Activated effector memory CD4-positive, alpha-beta T cell treated with Interleukin-2 at 50 U/mL for 16 hours (primary cell): ENCODE measurements around the gene BANK1.
A peak's percentile ranks its signal among the peaks of the same experiment; 100 is the strongest.

Experiments
- DNase-seq: peaks from one replicate; pipeline ENCODE4 v3.0.0-alpha.2; 2020

Gene BANK1

GRCh38 chr4:101790521-101791181, at the start of gene BANK1:
TSS of gene BANK1 (plus strand) at chr4:101790730. CDS start at chr4:101790881, 151 bp downstream.
- peak; percentile 8 for DNase-seq

- no peak for DNase-seq
These were observed 36.8 kb upstream of the BANK1 start for GRCh38 chr4:101753721-101754120.

- DNase-seq = no peak
These were observed 34.3 kb upstream of the BANK1 start for GRCh38 chr4:101756181-101756580.

- DNase-seq = no peak
These were observed 29.1 kb upstream of the BANK1 start for GRCh38 chr4:101761405-101761804.

GRCh38 chr4:101762025-101762424, 28.5 kb upstream of the BANK1 start:
- DNase-seq = no peak

GRCh38 chr4:101762534-101762933, 28.0 kb upstream of the BANK1 start:
- DNase-seq = no peak

GRCh38 chr4:101763576-101763975, 27.0 kb upstream of the BANK1 start:
- no peak for DNase-seq

- no peak for DNase-seq
These were observed 15.7 kb upstream of the BANK1 start for GRCh38 chr4:101774807-101775206.

GRCh38 chr4:101777431-101777830, 13.1 kb upstream of the BANK1 start:
- no peak for DNase-seq

GRCh38 chr4:101780284-101780683, 10.2 kb upstream of the BANK1 start:
- DNase-seq = no peak

GRCh38 chr4:101782546-101782945, 8.0 kb upstream of the BANK1 start:
- DNase-seq = no peak

GRCh38 chr4:101784957-101785356, 5.6 kb upstream of the BANK1 start:
- DNase-seq = no peak

- no peak for DNase-seq
These were observed 5.0 kb upstream of the BANK1 start for GRCh38 chr4:101785486-101785885.

- DNase-seq = no peak
These were observed 2.7 kb upstream of the BANK1 start for GRCh38 chr4:101787701-101788316.

GRCh38 chr4:101791182-101791558, 640 bp downstream of the BANK1 start:
- no peak for DNase-seq

- DNase-seq = no peak
These were observed 1.6 kb downstream of the BANK1 start for GRCh38 chr4:101792056-101792590.

- no peak for DNase-seq
These were observed 2.9 kb downstream of the BANK1 start for GRCh38 chr4:101793397-101793796.

GRCh38 chr4:101794806-101795205, 4.3 kb downstream of the BANK1 start:
- DNase-seq = no peak

GRCh38 chr4:101795704-101796103, 5.2 kb downstream of the BANK1 start:
- DNase-seq = no peak

- DNase-seq = no peak
These were observed 11.4 kb downstream of the BANK1 start for GRCh38 chr4:101801958-101802357.

- DNase-seq = no peak
These were observed 16.4 kb downstream of the BANK1 start for GRCh38 chr4:101806914-101807313.

GRCh38 chr4:101807351-101807750, 16.8 kb downstream of the BANK1 start:
- no peak for DNase-seq

- DNase-seq = no peak
These were observed 23.1 kb downstream of the BANK1 start for GRCh38 chr4:101813604-101814003.

- DNase-seq = no peak
These were observed 27.8 kb downstream of the BANK1 start for GRCh38 chr4:101818362-101818761.

GRCh38 chr4:101823864-101824263, 33.3 kb downstream of the BANK1 start:
- DNase-seq = no peak
